Measurements from ENCODE around the gene PLAC1. TPM values are rescaled to one million over a fixed set of nuclear protein-coding genes. Genes with fewer than 3 reads are reported as not detected.

Gene PLAC1
- total RNA-seq, 1 experiment from 2014 or later = not detected

DNA sequence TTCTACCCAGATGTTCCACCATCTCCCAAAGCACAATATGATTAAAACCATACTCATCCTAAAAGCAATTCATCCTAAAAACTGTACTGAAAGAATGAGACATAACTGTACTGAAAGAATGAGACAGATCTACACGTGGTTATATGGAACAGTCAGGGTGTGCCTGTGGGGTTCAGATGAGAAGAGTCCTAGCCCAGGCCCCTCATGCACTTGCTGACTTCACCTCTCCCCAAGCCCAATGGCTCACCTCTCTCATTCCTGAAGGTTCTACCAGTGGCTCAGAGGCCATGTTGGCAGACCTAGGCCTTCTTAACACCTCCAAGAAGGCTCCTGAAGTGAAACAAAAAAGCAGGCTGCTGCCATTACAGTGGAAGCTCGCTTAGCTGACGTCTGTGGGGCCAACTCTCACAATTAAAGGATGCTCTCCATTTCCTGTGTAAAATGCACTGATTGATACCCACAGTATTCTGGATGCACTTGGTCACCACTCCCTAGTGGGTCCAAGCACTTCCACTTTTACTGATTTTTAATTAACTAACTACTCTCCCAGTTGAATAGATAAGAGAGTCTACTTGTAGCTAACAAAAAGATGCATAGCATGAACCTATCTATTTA, 3.8 kb downstream of the PLAC1 start (continued):
- TF ChIP-seq, protein P1, sequence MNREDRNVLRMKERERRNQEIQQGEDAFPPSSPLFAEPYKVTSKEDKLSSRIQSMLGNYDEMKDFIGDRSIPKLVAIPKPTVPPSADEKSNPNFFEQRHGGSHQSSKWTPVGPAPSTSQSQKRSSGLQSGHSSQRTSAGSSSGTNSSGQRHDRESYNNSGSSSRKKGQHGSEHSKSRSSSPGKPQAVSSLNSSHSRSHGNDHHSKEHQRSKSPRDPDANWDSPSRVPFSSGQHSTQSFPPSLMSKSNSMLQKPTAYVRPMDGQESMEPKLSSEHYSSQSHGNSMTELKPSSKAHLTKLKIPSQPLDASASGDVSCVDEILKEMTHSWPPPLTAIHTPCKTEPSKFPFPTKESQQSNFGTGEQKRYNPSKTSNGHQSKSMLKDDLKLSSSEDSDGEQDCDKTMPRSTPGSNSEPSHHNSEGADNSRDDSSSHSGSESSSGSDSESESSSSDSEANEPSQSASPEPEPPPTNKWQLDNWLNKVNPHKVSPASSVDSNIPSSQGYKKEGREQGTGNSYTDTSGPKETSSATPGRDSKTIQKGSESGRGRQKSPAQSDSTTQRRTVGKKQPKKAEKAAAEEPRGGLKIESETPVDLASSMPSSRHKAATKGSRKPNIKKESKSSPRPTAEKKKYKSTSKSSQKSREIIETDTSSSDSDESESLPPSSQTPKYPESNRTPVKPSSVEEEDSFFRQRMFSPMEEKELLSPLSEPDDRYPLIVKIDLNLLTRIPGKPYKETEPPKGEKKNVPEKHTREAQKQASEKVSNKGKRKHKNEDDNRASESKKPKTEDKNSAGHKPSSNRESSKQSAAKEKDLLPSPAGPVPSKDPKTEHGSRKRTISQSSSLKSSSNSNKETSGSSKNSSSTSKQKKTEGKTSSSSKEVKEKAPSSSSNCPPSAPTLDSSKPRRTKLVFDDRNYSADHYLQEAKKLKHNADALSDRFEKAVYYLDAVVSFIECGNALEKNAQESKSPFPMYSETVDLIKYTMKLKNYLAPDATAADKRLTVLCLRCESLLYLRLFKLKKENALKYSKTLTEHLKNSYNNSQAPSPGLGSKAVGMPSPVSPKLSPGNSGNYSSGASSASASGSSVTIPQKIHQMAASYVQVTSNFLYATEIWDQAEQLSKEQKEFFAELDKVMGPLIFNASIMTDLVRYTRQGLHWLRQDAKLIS (CRISPR knock-in tag; IDR thresholded peaks at IDR 0.05; ENCODE audit: borderline replicate concordance) = no peak
- TF ChIP-seq FOXP1 (CRISPR knock-in tag; IDR thresholded peaks at IDR 0.05; ENCODE audit: borderline replicate concordance) = no peak

DNA sequence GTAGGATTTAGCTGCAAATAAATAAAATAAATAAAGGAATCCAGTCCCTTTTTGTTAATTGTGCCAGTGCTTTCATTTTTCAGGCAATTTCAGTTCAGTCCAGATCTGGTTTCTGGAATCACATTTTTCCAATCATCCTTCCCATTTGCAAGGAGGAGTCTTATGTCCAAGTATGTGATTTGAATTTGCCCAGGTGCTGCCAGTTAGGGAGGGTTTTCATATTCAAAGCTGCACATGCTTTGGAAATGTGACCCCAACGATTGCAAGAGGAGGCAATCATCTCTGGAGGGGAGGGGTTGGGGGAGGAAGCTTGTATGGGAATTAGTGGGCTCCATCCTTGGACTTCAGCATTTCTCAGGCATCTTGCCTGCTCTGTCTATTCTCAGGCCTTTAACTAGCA, 4.4 kb downstream of the PLAC1 start:
- Mint-ChIP-seq H3K9me3 (no peaks in the 10 kb centered on the region), H3K27ac (no peak overlapping the region), H3K4me1 (no peaks in the 10 kb centered on the region), H3K36me3 (no peaks in the 10 kb centered on the region), H3K27me3 (ENCODE audit: low read depth) (no peaks in the 10 kb centered on the region), H3K4me3 (no peak overlapping the region)
- ChIA-PET CTCF (interaction anchor here (1.2 kb wide), 1 partner anchor 133 kb away, joined by 3 read pairs; no protein-coding TSS in a partner anchor), POLR2A (no interaction called here)
- no peak for TF ChIP-seq RELA (CRISPR knock-in tag; IDR thresholded peaks at IDR 0.05; ENCODE audit: borderline replicate concordance)
- ATAC-seq (no peak), DNase-seq (ENCODE audit: low spot score) (no peak)

DNA sequence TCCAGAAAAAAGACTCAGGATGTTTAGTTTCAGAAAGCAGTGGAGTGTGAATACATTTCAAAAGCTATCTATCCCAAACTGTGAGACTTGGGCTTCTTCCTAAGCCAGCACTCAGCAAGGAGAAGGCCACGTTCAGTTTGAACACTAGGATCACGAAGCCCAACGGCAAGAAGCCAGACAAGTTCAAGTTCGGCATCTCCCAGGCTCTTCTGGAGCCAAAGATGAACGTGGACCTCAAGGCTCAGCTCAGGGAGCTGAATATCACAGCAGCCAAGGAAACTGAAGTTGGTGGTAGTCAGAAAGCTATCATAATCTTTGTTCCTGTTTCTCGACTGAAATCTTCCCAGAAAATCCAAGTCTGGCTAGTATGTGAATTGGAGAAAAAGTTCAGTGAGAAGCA, 7.6 kb downstream of the PLAC1 start:
- no peaks in the 10 kb centered on the region for H3K4me1 Mint-ChIP-seq
- CTCF ChIA-PET = no interaction called here
- POLR2A ChIA-PET = no interaction called here

DNA sequence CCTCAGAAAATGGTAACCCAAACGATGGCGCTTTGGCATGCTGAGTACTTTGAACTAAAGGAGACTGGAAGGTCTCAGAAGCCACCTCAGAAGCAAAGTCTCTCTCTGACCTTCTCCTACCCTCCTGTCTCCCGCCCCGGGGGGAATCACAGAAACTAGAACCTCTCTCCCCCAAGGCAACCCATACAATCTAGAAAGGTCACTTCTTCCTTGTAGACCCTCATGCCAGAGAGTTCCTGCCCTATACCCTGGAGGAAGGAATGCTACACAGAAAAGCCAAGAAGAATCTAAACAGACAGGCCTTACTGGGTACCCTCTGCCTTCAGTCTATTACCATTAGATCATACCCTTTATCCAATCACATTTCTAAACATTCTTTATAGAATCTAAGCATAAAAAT, 8.5 kb downstream of the PLAC1 start:
- H3K36me3 Mint-ChIP-seq = no peaks in the 10 kb centered on the region
- CTCF ChIA-PET = no interaction called here
- no peak overlapping the region for H3K4me3 Mint-ChIP-seq
- POLR2A ChIA-PET = no interaction called here
- no peak for DNase-seq (ENCODE audit: low spot score)
- H3K27ac Mint-ChIP-seq = no peak overlapping the region
- no peaks in the 10 kb centered on the region for H3K4me1 Mint-ChIP-seq
- TF ChIP-seq NR1H2 (CRISPR knock-in tag; IDR thresholded peaks at IDR 0.05) = no peak
- TF ChIP-seq, protein P2, sequence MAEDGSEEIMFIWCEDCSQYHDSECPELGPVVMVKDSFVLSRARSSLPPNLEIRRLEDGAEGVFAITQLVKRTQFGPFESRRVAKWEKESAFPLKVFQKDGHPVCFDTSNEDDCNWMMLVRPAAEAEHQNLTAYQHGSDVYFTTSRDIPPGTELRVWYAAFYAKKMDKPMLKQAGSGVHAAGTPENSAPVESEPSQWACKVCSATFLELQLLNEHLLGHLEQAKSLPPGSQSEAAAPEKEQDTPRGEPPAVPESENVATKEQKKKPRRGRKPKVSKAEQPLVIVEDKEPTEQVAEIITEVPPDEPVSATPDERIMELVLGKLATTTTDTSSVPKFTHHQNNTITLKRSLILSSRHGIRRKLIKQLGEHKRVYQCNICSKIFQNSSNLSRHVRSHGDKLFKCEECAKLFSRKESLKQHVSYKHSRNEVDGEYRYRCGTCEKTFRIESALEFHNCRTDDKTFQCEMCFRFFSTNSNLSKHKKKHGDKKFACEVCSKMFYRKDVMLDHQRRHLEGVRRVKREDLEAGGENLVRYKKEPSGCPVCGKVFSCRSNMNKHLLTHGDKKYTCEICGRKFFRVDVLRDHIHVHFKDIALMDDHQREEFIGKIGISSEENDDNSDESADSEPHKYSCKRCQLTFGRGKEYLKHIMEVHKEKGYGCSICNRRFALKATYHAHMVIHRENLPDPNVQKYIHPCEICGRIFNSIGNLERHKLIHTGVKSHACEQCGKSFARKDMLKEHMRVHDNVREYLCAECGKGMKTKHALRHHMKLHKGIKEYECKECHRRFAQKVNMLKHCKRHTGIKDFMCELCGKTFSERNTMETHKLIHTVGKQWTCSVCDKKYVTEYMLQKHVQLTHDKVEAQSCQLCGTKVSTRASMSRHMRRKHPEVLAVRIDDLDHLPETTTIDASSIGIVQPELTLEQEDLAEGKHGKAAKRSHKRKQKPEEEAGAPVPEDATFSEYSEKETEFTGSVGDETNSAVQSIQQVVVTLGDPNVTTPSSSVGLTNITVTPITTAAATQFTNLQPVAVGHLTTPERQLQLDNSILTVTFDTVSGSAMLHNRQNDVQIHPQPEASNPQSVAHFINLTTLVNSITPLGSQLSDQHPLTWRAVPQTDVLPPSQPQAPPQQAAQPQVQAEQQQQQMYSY (CRISPR knock-in tag; IDR thresholded peaks at IDR 0.05) = no peak
- H3K9me3 Mint-ChIP-seq = no peaks in the 10 kb centered on the region
- H3K27me3 Mint-ChIP-seq (ENCODE audit: low read depth) = no peaks in the 10 kb centered on the region
- no peak for ATAC-seq

More for the DNA sequence above, 7.6 kb downstream of the PLAC1 start:
- DNase-seq (ENCODE audit: low spot score) (no peak), ATAC-seq (no peak)
- Mint-ChIP-seq H3K4me3 (no peak overlapping the region), H3K27me3 (ENCODE audit: low read depth) (no peaks in the 10 kb centered on the region), H3K27ac (no peak overlapping the region), H3K36me3 (no peaks in the 10 kb centered on the region), H3K9me3 (no peaks in the 10 kb centered on the region)
- TF ChIP-seq TEAD4 (CRISPR knock-in tag; IDR thresholded peaks at IDR 0.05) (no peak), TEAD1 (CRISPR knock-in tag; IDR thresholded peaks at IDR 0.05) (no peak), OVOL2 (CRISPR knock-in tag; IDR thresholded peaks at IDR 0.05; ENCODE audit: borderline replicate concordance) (no peak)
- TF ChIP-seq, protein P3, sequence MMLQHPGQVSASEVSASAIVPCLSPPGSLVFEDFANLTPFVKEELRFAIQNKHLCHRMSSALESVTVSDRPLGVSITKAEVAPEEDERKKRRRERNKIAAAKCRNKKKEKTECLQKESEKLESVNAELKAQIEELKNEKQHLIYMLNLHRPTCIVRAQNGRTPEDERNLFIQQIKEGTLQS (CRISPR knock-in tag; conservative IDR thresholded peaks at IDR 0.05) = no peak
- TF ChIP-seq, protein P4, sequence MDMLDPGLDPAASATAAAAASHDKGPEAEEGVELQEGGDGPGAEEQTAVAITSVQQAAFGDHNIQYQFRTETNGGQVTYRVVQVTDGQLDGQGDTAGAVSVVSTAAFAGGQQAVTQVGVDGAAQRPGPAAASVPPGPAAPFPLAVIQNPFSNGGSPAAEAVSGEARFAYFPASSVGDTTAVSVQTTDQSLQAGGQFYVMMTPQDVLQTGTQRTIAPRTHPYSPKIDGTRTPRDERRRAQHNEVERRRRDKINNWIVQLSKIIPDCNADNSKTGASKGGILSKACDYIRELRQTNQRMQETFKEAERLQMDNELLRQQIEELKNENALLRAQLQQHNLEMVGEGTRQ (CRISPR knock-in tag; IDR thresholded peaks at IDR 0.05) = no peak

Data from WTC11 (cell line).